Keratinocyte (primary cell): Measurements from ENCODE around the gene HOXC11. TPM values are rescaled to one million over a fixed set of nuclear protein-coding genes. Genes with fewer than 3 reads are reported as not detected.

Experiments used
- DNase-seq: peaks from one replicate; pipeline ENCODE4 v3.0.0-alpha.2; 2011; ENCODE audit warnings: low read depth, missing footprints, low spot score
- FAIRE-seq: peaks from 2 replicates; lab custom pipeline; 2011; peaks lifted over from hg19 to GRCh38; lab: Jason Lieb, UNC
- H2AFZ ChIP-seq: 2 replicates; pipeline ENCODE4 v1.6.0; 2012; ENCODE audit warnings: low read length, control low read depth, inconsistent platforms; ENCODE audit not compliant: control insufficient read depth
- H3K27ac ChIP-seq: 2 replicates; pipeline ENCODE4 v1.5.1; 2011; ENCODE audit warnings: low read length; ENCODE audit not compliant: control insufficient read depth, insufficient read depth
- H3K27me3 ChIP-seq: 3 replicates; pipeline ENCODE4 v1.6.0; 2011; ENCODE audit warnings: low read length; ENCODE audit not compliant: control insufficient read depth, insufficient read depth; ENCODE audit errors: extremely low read depth
- H3K36me3 ChIP-seq, 2 experiments: 2 replicates in 1 of 2; 3 replicates in 1 of 2; pipeline ENCODE4 v1.5.1; 2011; ENCODE audit warnings: low read length in 2 of 2, mild to moderate bottlenecking in 1 of 2; ENCODE audit not compliant: control insufficient read depth in 2 of 2, insufficient read depth in 2 of 2; ENCODE audit errors: extremely low read depth in 1 of 2
- H3K4me1 ChIP-seq: 3 replicates; pipeline ENCODE4 v1.5.1; 2011; ENCODE audit warnings: low read length; ENCODE audit not compliant: control insufficient read depth, insufficient read depth; ENCODE audit errors: extremely low read depth
- H3K4me2 ChIP-seq: 3 replicates; pipeline ENCODE4 v1.6.0; 2011; ENCODE audit warnings: low read depth, low read length; ENCODE audit not compliant: control insufficient read depth, insufficient read depth; ENCODE audit errors: extremely low read depth
- H3K4me3 ChIP-seq, 3 experiments: fragments of 200-600 bp in 1 of 3; sonication (generic) in 1 of 3; 2 replicates in 2 of 3; 3 replicates in 1 of 3; pipeline ENCODE4 v1.5.1; 2011 to 2016; ENCODE audit warnings: low read length in 3 of 3, mild to moderate bottlenecking in 3 of 3, control low read depth in 2 of 3, inconsistent platforms in 1 of 3, low read depth in 1 of 3, mixed read lengths in 1 of 3, mixed run types in 1 of 3, moderate library complexity in 1 of 3; ENCODE audit not compliant: control insufficient read depth in 2 of 3, insufficient read depth in 2 of 3; ENCODE audit errors: extremely low read depth in 1 of 3
- H3K79me2 ChIP-seq: 2 replicates; pipeline ENCODE4 v1.6.0; 2012; ENCODE audit warnings: low read length; ENCODE audit not compliant: control insufficient read depth, insufficient read depth
- H3K9ac ChIP-seq: 3 replicates; pipeline ENCODE4 v1.6.0; 2011; ENCODE audit warnings: low read length; ENCODE audit not compliant: control insufficient read depth, insufficient read depth; ENCODE audit errors: extremely low read depth
- H3K9me1 ChIP-seq: 3 replicates; pipeline ENCODE4 v1.6.0; 2011; ENCODE audit warnings: low read length; ENCODE audit not compliant: control insufficient read depth, insufficient read depth; ENCODE audit errors: extremely low read depth
- H3K9me3 ChIP-seq: 2 replicates; pipeline ENCODE4 v1.5.1; 2012; ENCODE audit warnings: low read depth, low read length; ENCODE audit not compliant: control insufficient read depth
- H4K20me1 ChIP-seq: 3 replicates; pipeline ENCODE4 v1.6.0; 2011; ENCODE audit warnings: low read length; ENCODE audit not compliant: control insufficient read depth, insufficient read depth; ENCODE audit errors: extremely low read depth
- CTCF ChIP-seq, 3 experiments: IDR thresholded peaks in 1 of 3; conservative IDR thresholded peaks in 1 of 3; optimal IDR thresholded peaks in 1 of 3; 2 replicates in 2 of 3; 3 replicates in 1 of 3; pipeline versions ENCODE3 to v1.5.1; 2011; ENCODE audit warnings: low read length in 3 of 3, mild to moderate bottlenecking in 3 of 3, moderate library complexity in 2 of 3, control low read depth in 1 of 3, inconsistent platforms in 1 of 3; ENCODE audit not compliant: insufficient read depth in 2 of 3; ENCODE audit errors: extremely low read depth in 1 of 3
- EZH2 ChIP-seq: IDR thresholded peaks from one replicate; pipeline ENCODE4 v1.6.1; 2012; ENCODE audit warnings: inconsistent platforms, mild to moderate bottlenecking, low read length, moderate library complexity
- dilution Hi-C: fragments of 300-500 bp; cut with MboI; formaldehyde crosslinking; loops from one replicate; pipeline ENCODE4 v1.7.0; 2020; ENCODE audit warnings: low sequenced_read_pairs; ENCODE audit not compliant: extremely low pct_ligation_motif_present
- polyA plus RNA-seq, 5 experiments: library from polyadenylated mRNA; depleted of rRNA in 3 of 5; stranded (reverse) in 3 of 5; stranded (forward) in 1 of 5; unstranded in 1 of 5; fragments of >200 nt; gene quantifications; 1 replicate in 1 of 5; 2 replicates in 3 of 5; 3 replicates in 1 of 5; pipeline versions ENCODE4 v1.2.1 to v1.2.3, GENCODE V29; 2011 to 2012; ENCODE audit warnings: missing spikeins in 2 of 5, low read depth in 1 of 5, low replicate concordance in 1 of 5

Gene HOXC11
- polyA plus RNA-seq, 1 donor (not counting 4 experiments of a cell fraction or from before 2014, with no cell fraction given) = 1.6 TPM

GRCh38 chr12:53994264-53995001, 21.5 kb downstream of the HOXC11 start:
- peak overlapping the region; percentile 58 for H2AFZ ChIP-seq
- H3K4me3 ChIP-seq = peak overlapping the region; percentile 45 to 90 (median 89)
- peak overlapping the region; percentile 95 for H3K27ac ChIP-seq

DNA sequence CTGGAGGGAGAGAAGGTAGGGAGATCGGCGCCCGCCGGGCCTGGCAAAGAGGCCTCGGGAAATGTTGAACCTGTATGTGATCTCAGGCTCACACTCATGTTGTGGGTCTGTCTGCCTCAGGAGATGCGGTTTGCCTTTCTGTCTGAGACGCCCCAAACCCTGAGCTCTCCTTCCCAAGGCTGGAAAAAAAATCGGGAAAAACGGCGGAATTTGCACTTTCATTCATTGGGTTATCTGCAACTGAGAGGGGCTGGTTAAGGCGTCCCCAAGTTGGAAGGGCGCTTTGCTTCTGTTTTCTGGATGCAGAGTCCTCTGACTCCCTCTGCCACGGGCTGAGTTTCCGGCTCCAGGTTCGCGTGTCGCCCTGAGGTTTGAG, 22.1 kb downstream of the HOXC11 start:
- Histone ChIP-seq H3K9ac (peak overlapping the region; percentile 97), H3K9me3 (no peaks in the 10 kb centered on the region), H3K27ac (peak overlapping the region; percentile 95), H3K4me2 (peak overlapping the region; percentile 98), H2AFZ (peak overlapping the region; percentile 62), H3K79me2 (peaks cover 95% of the 10 kb centered on the region), H3K27me3 (no peaks in the 10 kb centered on the region), H3K36me3 (peaks cover 0 to 2% of the 10 kb centered on the region in 2 experiments), H3K4me3 (peak overlapping the region; percentile 45 to 90 (median 89)), H4K20me1 (no peaks in the 10 kb centered on the region), H3K4me1 (peaks cover 30% of the 10 kb centered on the region), H3K9me1 (no peaks in the 10 kb centered on the region)
- no peak for DNase-seq
- FAIRE-seq = no peak
- TF ChIP-seq CTCF (optimal IDR thresholded peaks at IDR 0.05 in 1 of 3, IDR thresholded peaks at IDR 0.05 in 1 of 3, conservative IDR thresholded peaks at IDR 0.05 in 1 of 3; ENCODE audit: extremely low read depth in 1 of 3, insufficient read depth in 2 of 3, low read length in 3 of 3) (no peak), EZH2 (no peak)
- dilution Hi-C loops = no loop called here

More at GRCh38 chr12:53994264-53995001, 21.5 kb downstream of the HOXC11 start:
- TF ChIP-seq EZH2 = no peak
- TF ChIP-seq CTCF (optimal IDR thresholded peaks at IDR 0.05 in 1 of 3, IDR thresholded peaks at IDR 0.05 in 1 of 3, conservative IDR thresholded peaks at IDR 0.05 in 1 of 3; ENCODE audit: extremely low read depth in 1 of 3, insufficient read depth in 2 of 3, low read length in 3 of 3) = no peak
- Histone ChIP-seq H3K36me3 (peaks cover 0 to 2% of the 10 kb centered on the region in 2 experiments), H3K4me2 (peak overlapping the region; percentile 98), H3K9me1 (no peaks in the 10 kb centered on the region), H3K9me3 (no peaks in the 10 kb centered on the region), H3K27me3 (no peaks in the 10 kb centered on the region), H3K4me1 (peaks cover 33% of the 10 kb centered on the region), H3K9ac (peak overlapping the region; percentile 97), H4K20me1 (no peaks in the 10 kb centered on the region), H3K79me2 (peaks cover 95% of the 10 kb centered on the region)
- no peak for DNase-seq
- dilution Hi-C loops = no loop called here
- FAIRE-seq = no peak
